GM23338 (cell line): ENCODE results near the gene CFAP299.

Experiments
- CREB1 ChIP-seq: fragments of 250-450 bp; sonication (Bioruptor Pico); IDR thresholded peaks from 2 replicates; pipeline ENCODE4 v1.5.0; 2020; ENCODE audit warnings: low read depth, mild to moderate bottlenecking, moderate library complexity
- CTCF ChIP-seq, 2 experiments: fragments of 200-600 bp in 1 of 2; sonication (generic) in 1 of 2; conservative IDR thresholded peaks; 2 replicates each; pipeline versions ENCODE4 v1.5.1 to v1.6.1; 2016 to 2017; ENCODE audit warnings: antibody characterized with exemption in 2 of 2, low read depth in 2 of 2, mild to moderate bottlenecking in 2 of 2, moderate library complexity in 1 of 2
- EZH2 ChIP-seq: fragments of 200-600 bp; sonication (generic); IDR thresholded peaks from one replicate; pipeline ENCODE4 v1.8.0; 2017; ENCODE audit warnings: antibody characterized with exemption, mild to moderate bottlenecking, low read depth; ENCODE audit not compliant: unreplicated experiment
- EZH2phosphoT487 ChIP-seq: fragments of 200-600 bp; sonication (generic); IDR thresholded peaks from one replicate; pipeline ENCODE4 v1.8.1; 2018; ENCODE audit warnings: antibody characterized with exemption; ENCODE audit not compliant: unreplicated experiment
- JUNB ChIP-seq: IDR thresholded peaks from one replicate; pipeline ENCODE4 v1.6.1; 2016; ENCODE audit warnings: antibody characterized with exemption; ENCODE audit not compliant: unreplicated experiment
- POLR2AphosphoS5 ChIP-seq: IDR thresholded peaks from 2 replicates; pipeline ENCODE4 v1.6.1; 2016; ENCODE audit warnings: antibody characterized with exemption, low read depth
- REST ChIP-seq: IDR thresholded peaks from one replicate; pipeline ENCODE4 v1.6.1; 2018; ENCODE audit warnings: antibody characterized with exemption; ENCODE audit not compliant: unreplicated experiment
- ZNF331 ChIP-seq: fragments of 250-450 bp; sonication (Bioruptor Pico); IDR thresholded peaks from 2 replicates; pipeline ENCODE4 v1.5.0; 2020; ENCODE audit warnings: low read depth, mild to moderate bottlenecking, moderate library complexity

- TF ChIP-seq JUNB, result no peak
- TF ChIP-seq POLR2AphosphoS5, result no peak
- no peak for TF ChIP-seq CTCF (conservative IDR thresholded peaks at IDR 0.05; ENCODE audit: low read depth in 2 of 2)
- TF ChIP-seq CREB1 (CRISPR knock-in tag), result no peak
- no peak for TF ChIP-seq EZH2
- TF ChIP-seq EZH2phosphoT487, result no peak
- TF ChIP-seq ZNF331 (CRISPR knock-in tag), result no peak
- TF ChIP-seq REST, result no peak
These were observed 74.3 kb downstream of the CFAP299 start for GRCh38 chr4:80409809-80410208.
